HG03060 (cell line): ENCODE data around the gene ETFA.

Experiments used
- ATAC-seq: cut with Tn5 transposase; IDR thresholded peaks from one replicate; pipeline ENCODE4 v1.9.1; 2021; ENCODE audit warnings: low read depth, moderate number of reproducible peaks; ENCODE audit not compliant: unreplicated experiment

Gene ETFA

DNA sequence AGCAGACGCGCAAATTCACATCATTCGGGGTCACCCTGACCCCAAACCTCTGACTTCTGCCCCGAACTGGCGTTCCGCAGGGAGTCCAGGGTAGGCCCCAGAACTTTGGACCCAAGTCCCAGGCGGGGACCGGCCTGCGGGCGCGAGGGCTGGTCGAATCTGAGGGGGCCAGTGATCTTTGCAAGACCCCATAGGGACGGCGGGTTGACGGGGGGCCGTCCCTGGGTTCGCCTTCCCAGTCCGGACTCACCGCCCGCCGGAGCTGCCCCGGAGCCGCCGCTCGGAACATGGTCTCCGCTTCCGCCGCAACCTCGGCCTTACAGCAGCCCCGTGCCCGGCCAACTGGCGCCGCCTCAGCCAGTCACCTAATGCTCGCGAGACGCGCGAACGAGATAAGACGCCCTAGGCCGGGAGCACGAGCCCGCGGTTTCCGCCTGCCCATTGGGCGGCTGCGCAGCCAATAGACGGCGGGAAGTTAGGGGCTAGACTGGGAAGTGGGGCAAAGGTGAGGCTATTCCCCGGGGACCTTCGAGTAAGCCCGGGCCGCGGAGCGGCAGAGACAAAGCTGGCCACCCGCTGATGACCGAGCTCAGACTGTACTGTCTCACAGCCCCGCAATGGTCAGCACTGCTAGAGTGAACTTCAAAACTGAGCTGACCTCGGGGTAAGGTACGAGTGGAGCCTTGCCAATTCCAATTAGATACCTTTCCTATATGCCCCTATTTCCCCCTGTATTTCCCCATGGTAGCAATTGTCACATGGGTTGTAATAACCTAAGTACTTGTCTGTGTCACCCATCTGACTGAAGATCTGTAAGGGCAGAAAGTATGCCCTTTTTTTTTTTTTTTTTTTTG lies at the start of gene ETFA:
TSS of gene ETFA (minus strand) at position 370 of the 854 bp plus-strand sequence. CDS start at position 289, 81 bp downstream.
- ATAC-seq: peak; percentile 91

DNA sequence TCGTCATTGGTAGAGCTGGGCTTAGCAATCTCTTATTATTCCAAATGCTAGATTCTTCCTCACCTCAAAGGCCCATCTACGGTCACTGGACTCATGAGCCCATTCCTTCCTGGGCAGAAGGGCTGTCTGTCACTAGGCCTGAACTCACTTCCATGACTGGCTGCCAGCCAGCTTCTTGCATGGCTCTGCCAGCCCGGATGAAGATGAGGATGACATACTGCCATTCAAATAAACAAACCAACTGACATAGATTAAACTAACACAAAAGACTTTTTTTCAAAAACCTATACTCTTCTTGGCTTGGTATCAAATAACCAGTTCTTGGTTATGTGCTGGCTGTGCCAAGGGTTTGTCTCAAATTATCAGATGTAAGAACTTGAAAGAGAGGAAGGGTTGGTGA lies 49.1 kb upstream of the ETFA start:
- ATAC-seq: no peak

DNA sequence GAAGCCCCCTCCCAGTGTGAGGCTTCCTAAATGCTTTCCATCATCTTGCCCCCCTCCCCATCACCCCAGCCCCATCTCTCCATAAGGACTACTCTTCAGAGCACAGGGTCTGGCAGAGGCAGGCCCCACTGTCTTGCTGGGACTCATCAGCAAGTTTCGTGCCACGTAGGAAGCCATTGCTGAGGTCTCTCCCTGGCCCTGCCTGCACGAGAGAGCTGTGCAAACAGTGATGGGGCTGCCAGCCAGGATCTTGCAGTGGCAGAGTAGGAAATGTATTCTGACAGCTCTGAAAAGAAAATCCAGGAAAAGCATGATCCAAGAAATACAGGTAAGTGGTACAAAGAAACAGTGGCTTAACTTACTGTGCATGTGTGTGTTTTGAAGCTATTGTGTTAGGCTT lies 47.9 kb upstream of the ETFA start:
- no peak for ATAC-seq

DNA sequence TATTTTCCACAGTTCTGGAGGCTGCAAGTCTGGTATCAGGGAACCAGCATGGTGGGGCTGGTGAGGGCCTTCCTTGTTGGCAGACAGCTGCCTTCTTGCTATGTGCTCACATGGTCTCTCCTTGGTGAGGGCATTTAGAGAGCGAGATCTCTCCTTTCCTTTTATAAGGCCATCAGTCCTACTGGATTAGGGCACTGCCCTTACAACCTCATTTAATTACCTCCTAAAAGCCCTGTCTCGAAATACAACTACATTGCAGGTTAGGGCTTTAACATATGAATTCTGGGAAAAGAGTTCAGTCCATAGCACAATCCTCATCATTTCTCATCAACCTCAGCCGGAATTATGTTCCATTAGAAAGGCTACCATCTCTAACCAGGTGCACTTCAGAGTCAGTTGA lies 47.2 kb upstream of the ETFA start:
- ATAC-seq: no peak

DNA sequence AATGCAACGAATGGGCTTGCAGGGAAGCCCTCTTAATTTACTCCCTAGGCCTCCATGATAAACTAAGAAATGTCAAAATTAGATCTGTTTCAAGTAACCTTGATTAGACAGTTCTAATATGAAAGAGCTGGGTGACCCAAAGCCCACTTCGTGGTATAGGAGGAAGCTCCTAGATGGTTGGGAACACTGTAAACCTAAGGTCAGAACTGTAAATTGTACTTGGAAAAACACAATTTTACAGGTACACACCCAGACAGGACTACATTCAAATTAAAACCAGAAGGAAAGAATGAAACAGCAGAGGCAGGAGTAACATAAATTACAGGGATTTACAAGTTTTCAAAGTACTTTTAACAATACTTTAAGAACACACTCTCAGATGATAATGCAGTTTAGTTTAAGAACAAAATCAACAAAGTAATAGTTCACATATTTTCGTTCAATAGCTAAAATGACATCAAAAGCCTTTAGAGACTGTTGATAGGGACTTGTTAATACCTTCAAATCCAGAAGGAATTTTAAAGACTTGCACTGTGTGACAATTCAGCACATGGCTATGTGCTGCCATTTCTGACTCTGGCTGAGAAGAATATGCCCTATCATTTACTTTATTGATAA lies 43.7 kb upstream of the ETFA start:
- no peak for ATAC-seq

DNA sequence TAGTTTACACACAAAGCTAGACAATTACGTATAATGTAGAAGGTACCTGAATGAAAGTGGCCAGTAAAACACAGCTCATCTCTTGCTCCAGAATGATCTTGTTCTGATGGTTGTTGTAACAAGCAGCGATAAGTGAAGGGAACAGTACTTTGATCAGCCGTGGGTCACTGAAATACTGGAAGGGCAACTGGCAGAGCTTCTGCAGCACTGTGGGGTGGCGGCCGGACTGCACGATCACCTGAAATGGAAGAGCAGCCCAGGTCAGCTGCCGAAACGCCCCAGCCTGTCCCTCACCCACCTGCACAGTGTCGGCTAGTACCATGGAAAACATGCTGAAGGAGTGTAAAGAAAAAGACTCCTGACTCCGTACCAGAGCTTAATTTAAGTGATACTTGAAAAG lies 42.6 kb upstream of the ETFA start:
- no peak for ATAC-seq

DNA sequence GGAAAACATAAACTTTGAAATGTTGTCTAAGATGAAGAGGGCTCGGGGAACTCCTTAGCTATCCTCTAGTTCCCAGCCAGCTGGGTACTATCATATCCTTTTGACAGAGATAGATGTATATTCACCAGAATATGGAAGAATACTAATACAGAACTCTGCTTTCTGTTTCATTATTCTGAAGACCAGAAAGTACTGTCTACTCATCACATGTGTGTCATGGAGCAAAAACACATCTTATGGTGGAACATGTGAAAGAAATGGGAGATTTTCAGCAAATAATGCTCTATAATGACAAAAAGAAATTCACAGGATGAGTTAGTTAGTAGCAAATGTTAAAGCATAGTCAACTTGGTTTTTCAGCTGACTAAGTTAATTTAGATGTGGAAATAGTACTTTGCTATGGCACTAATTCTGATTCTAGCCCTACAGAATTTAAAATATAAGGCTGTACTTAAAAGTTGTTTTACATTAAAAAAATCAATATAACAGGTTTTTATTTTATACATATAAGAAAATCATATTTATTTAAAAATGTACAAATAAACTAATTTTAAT lies 41.8 kb upstream of the ETFA start:
- ATAC-seq: no peak

DNA sequence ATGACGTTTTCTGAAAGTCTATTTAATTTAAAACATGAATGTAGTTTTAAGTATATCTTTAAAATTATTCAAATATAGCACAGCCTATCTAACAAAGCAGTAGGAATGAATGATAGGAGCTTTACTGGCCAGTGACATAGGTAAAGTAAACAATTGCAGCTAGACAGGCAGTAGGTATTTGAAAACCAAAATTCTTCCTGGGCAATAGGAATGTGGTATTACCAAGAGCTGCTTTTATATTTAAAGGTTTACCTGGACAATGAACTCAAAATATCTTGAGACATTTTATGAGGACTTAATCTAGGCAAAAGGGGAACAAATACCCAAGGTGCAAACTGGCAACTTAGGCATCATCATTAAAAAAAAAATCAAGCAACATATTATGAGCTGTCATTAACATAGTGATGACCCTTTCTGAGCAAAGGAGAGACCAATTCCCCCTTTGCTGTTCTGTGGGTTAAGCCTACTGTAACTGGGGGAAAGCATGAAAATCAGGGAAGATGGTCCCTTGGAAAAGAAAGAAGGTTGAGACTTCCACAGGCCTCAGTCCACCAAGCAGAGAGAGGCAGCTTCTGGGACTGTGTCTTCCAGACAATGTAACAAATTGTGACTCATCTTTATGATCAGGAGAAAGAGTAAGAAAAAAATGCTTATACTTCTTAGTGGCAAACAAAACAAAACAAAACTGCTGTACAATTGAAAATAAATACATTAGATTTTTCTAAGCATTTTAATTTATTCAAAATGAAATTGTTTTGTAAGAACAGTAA lies 38.2 kb upstream of the ETFA start:
- no peak for ATAC-seq

DNA sequence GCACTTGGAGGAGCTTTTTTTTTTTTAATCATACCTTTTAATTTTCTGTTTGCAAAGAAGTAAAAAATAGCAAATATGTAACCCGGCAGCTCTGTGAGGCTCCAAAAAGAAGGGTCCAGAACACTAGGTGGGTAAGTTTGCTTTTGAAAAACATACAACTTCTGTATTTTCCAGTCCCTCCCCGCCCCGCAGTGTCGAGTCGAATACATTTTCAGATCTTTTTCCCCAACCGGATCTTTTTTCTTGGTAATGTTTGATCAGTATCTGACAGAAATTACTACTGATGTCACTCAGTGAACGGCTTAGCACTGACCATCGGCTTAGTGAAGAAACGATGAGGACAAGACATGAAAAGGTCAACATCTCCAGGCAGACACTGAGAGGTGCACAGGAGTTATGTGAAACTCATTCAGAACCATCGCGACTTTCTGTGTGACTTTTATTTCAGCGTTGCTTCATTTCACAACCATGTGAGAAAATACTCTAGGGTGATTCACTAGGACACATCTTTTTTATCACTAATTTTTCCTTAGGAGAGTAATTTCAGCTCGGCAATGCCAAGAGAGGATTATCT lies 36.3 kb upstream of the ETFA start:
- ATAC-seq: no peak

DNA sequence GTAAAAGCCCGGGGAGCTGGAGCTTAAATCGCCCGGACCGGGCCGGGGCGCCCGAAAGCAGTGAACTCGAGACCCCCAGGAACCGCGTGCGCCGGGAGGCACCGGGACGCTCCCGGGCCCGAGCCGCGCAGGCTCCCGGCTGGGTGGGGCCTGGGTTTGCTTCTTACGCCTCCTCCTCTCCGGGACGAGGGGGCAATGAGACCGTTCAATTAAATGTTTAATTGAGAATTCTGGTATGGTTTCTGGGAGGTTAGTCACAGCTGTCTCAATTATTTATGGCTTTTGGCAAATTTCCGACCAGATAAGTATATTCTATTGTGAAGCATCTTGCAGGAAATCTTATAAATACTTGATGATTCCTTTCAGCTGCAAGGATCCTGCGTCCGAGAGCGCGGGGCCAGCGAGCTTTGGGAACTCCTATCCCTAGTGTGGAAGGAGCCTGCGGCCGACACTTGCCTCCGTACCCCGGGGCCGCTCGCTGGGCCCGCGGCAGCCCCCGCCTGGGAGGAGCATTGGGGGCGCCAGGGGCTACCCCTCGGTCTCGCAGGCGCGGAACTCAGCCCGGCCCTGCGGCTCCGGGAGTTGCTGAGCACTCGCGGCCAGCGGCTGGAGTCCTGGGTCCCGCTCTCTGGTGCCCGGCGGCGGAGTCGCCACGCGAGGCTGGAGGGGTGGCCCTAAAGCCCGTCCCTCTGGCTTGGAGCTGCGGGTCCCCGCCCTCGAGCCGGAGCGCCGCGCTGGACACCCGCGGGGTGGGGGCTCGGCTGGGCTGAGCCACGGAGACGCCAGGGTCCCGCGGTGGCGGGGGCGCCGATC lies 35.6 kb upstream of the ETFA start:
- ATAC-seq: no peak

DNA sequence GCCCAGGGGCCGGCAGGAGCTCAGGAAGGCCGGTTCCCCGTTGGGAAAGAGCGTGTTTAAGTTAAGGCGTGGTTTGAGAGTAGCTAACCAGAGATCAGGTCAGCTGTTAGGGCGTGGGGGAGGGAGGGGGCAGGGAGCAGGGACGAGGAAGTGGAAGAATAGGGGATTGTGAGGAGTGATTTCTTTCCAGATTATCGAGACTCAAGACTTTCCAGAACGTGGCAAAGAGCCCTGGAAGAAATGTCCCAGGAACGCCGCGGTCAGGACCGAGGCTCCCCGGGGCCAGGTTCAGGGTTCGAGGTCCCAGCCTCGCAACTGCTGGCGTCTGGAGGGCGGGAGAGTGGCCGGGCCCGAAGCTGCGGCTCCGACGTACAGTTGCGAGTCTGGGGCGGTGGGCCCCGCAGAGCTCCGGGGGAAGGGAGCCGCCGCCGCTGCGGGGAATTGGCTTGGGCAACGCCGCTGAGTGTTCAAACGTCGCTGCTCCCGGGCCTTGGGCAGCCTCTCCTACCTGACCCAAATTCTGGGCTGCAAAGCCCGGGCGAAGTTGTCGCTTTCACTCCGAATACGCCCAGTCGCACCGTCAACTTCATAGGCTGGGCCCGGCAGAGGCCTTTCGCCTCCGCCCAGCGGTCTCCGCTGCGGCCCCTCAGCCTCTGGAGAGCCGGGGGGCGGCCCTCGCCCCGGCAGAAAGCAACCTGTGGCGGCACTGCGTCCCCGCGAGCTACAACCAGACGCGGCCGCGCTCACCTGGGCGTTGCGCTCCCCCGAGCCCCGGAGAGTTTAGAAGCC lies 34.8 kb upstream of the ETFA start:
- ATAC-seq: no peak

DNA sequence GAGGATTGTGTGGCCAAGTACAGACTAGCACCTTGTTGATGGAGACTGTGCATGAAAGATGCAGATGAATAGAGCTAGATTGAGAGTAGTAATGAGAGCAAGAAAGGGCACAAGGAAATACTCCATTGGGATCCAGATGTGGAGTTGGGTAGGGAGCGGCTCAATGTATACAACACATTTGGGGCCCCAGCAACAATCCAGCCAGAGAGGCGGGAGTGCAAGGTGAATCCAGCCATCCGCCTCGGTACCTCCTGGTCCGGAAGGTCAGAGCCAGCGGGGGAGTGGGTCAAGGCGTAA lies 34.3 kb upstream of the ETFA start:
- ATAC-seq: no peak

DNA sequence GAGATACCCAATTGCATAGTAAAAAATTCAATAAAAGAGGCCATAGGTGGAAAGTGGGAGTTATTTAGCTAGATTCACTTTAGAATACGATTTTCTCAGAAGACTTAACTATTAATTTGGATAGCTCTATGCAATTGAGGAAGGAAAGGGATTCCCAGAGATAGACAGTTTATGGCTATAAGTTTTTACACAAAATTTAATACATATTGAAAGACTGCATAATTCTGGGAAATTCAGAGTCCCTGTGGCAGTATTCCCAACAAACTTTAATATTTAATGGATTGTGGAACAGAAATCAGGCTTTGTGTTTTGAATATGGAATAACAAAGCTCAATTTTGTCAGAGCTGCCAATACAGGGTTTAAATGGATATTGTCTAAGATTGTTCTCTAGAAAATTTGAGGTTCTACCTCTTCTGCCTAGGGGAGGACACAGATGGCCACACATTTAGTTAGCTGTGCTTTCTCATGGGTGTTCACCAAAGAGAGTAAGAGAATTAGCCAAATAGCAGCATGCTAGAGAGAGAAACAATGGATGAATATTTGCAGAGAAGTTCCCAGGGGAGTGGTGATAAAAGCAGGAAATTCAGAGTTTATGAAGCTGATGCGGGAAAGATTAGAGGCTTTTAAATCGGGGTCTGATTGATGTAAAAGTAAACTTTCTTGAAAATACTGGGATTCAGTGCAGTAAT lies 33.8 kb upstream of the ETFA start:
- ATAC-seq: no peak

DNA sequence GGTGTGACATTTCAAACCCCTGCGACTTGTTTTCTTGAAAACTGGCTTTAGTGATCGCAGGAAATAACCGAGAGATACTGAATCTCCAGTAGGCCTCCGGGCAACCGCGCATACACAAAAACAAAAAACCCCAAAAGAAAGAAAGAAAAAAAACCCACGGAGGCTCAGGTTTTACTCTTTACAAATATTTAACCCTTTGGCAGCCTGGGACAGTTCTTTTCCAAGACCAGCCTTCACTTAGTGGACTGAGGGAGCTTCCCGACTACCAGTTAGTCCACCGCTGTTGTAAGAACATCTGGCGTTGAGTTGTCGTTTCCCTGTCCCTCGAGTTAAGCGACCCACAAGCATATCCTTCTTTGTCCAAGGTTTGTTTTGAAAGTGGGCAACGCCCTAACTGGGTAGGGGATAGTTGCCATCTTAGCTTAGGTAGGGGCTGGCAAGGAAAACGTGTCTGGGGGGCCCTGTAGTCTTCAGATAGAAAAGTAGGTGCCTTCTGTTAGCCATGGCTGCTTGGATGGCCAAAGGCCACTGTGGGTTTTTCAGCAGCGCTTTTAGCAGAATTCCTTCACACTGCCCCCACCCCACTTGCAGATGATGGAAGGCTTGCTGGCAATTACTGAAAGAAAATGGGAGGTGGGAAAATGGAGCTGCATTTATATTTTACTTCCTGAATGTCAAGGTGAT lies 32.2 kb upstream of the ETFA start:
- no peak for ATAC-seq

DNA sequence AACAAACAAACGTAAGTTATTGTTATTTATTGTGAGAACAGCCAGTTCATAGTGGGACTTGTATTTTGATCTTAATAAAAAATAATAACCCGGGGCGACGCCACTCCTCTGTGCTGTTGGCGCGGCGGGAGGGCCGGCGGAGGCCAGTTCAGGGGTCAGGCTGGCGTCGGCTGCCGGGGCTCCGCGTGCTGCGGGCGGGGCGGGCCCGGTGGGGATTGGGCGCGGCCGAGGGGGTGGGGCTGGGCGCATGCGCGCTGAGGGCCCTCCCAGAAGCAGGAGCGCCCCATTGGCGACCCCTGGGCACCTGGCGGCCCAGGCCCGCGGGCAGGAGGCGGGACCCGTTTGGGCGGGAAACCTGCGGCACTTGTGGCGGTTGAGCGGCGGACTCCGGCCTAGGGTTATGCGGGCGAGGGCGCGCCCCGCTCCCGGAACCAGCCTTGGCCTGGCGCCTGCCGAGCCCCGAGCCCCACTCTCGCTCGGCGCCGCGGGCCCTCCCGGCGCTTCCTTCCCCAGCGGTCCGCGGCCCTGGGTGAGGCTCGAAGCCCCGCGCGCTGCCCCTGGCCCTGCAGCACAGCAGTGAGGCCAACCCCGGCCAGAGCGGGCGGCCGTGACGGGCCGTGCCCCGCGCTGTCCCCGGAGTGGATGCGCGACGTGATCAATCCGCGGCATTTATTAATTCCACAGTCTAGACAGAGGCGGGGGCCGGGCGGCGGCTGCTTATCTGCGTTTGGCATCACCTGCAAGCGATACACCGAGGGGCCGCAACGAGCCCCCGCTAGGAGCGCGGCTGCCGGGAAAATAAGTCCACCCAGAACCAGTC lies 31.3 kb upstream of the ETFA start:
- ATAC-seq: no peak

DNA sequence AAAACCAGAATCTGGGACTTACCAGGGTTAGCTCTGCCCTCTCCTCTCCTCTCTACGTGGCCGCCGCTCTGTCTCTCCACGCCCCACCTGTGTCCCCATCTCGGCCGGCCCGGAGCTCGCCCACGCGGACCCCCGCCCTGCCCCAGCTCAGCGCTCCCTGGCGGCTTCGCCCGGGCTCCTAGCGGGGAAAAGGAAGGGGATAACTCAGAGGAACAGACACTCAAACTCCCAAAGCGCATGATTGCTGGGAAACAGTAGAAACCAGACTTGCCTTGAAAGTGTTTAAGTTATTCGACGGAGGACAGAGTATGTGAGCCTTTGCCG lies 30.8 kb upstream of the ETFA start:
- ATAC-seq: no peak

DNA sequence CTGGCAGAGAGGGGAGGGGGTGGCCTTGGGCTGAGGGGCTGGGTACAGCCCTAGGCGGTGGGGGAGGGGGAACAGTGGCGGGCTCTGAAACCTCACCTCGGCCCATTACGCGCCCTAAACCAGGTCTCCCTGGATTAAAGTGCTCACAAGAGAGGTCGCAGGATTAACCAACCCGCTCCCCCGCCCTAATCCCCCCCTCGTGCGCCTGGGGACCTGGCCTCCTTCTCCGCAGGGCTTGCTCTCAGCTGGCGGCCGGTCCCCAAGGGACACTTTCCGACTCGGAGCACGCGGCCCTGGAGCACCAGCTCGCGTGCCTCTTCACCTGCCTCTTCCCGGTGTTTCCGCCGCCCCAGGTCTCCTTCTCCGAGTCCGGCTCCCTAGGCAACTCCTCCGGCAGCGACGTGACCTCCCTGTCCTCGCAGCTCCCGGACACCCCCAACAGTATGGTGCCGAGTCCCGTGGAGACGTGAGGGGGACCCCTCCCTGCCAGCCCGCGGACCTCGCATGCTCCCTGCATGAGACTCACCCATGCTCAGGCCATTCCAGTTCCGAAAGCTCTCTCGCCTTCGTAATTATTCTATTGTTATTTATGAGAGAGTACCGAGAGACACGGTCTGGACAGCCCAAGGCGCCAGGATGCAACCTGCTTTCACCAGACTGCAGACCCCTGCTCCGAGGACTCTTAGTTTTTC lies 30.2 kb upstream of the ETFA start:
- no peak for ATAC-seq
